OCI-M1 (cell line): ENCODE results near the gene KRT35.

Experiments used
- DNase-seq: peaks from one replicate; lab custom pipeline; 2025; lab: John Stamatoyannopoulos, UW

The KRT35 gene

DNA sequence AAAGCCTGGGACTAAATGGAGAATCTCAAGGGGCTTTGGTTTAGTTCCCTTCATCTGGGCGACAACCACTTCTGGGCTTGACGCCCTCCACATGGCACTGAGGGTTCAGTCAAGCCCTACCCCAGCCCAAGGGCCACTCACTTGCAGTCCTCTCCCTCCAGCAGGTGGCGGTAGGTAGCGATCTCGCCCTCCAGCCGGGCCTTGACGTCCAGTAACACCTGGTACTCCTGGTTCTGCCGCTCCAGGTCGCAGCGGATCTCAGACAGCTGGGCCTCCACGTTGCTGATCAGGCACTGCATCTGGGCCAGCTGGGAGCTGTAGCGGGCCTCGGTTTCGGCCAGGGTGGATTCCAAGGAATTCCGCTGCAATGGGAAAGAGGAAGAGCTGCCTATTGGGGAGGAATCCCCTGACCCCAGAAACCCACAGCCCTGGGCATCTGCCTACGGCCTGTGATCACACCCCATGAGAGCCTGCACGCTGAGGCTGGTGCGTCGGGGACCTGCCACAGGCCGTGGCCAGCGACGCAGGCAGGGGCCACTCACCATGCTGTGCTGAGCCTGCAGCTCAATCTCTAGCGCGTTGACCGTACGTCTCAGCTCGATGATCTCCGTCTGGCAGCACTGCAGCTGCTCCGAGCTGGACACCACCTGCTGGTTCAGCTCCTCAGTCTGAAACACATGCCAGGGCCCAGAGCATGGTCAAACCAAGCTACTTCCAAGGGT is 6.0 kb upstream of the KRT35 start:
- DNase-seq: peak; percentile 4

GRCh38 chr17:41486316-41486715 is 5.4 kb upstream of the KRT35 start:
- no peak for DNase-seq

DNA sequence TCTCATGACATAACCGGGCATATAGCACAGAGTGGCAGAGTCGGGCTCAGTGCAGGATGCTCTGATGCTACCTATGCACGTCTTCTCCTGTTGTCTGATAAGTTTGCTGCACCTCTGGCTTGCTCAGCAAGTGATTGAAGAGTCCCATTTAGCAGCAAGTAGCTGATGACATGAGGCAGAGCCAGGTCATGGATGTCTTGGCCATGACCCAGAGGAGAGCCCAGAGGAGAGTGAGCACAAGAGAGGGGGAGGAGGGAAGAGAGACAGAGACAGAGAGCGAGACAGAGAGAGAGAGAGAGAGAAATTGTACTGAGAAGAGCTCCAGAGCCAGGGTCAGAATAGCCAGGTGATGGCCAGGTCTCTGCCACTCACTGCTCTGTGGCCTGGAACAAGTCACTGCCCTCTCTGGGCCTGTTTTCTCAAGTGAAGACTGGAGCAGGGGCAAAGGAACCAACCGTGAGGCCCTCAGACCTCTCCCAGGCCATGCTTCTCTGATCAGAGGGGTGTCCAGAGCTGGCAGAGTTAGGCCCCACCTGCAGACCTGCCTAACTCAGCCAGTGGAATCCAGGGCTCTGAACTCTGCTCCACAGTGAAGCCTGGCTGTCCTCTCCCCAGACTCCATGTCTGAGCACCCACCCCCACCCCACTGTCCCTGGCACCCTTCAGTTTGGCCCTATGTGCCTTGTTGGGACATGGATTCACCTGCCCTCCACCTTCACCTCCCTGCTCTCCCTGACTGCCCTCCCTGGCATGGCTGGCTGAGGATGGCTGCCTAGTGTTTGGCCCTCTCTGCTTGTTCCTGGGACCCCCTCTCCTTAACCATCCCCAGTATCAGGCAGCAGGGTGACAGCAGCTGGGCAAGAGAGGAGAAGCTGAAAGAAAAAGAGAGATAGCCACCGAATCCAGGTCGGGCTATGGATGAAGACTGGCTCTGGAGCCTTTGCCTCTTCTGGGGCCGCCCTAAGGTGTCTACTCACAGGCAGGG is 4.3 kb upstream of the KRT35 start:
- no peak for DNase-seq

GRCh38 chr17:41483991-41484826 is 3.3 kb upstream of the KRT35 start:
- no peak for DNase-seq

GRCh38 chr17:41483531-41483930 is 2.6 kb upstream of the KRT35 start:
- no peak for DNase-seq

- DNase-seq: no peak
Measured at GRCh38 chr17:41480581-41480980, 370 bp downstream of the KRT35 start.

DNA sequence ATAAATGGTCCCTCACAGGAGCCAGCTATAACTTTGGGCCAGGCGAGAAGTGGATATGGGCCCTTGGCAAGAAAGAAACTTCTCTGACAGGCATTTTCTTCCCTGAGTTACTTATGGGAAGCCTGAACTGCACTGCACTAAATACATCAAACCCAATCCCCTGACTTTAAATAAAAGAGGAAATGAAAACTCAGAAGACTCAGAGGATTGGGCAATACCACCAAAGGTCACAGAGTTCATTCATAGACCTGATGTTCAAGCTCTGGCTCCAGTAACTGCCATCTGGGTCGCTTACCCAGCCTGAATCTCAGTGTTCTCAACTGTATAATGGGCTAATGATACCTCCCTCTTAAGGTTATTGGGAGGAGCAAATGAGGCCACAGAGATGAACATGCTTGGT is 815 bp downstream of the KRT35 start:
- DNase-seq: no peak

GRCh38 chr17:41478237-41478636 is 2.7 kb downstream of the KRT35 start:
- no peak for DNase-seq

- DNase-seq: no peak
Measured at GRCh38 chr17:41476866-41477815, 3.8 kb downstream of the KRT35 start.

GRCh38 chr17:41475421-41475820 is 5.5 kb downstream of the KRT35 start:
- no peak for DNase-seq

DNA sequence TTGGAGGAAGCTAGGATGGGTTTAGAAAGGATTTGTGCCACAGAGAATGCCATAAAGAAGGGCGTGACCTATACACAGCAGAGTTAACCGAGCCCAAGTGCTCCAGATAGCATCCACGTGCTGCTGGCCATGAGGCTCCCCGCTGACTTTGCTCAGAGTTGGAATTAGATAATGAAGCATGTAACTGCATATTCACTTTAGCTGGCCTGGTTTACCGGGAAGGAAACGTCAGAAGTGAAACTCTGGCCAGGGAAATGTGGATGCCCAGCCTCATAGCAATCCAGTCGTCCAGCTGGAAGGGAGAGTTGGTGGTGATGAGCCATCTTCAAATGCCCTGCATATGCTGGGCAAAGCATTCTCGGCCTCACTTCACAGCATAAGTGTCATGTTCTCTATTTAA is 6.1 kb downstream of the KRT35 start:
- no peak for DNase-seq

DNA sequence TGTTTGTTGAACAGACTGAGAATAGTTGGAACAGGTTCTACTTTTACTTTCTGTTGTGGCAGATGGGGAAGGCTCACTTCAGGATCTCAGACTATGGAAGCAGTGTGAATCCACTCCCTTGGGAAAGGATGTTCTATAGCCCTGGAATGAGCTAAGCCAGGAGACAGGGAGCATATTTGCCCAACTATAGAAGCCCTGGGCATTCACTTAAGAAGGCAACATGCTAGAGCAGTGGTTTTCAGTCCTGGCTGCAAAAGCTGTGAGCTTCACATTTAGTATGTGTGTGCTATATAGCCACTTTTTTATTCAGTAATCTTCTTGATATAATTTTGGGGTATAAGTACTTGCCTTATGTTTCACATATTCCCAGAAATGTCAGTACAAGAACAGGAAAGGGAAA is 12.6 kb downstream of the KRT35 start:
- DNase-seq: no peak

- no peak for DNase-seq
Measured at GRCh38 chr17:41467561-41467960, 13.4 kb downstream of the KRT35 start.

GRCh38 chr17:41466988-41467387 is 14.0 kb downstream of the KRT35 start, which contains the start of gene KRT32:
KRT32 (minus strand) TSS chr17:41467386; CDS start chr17:41467325, 61 bp downstream.
- no peak for DNase-seq

- DNase-seq: no peak
Measured at GRCh38 chr17:41464682-41465081, 16.3 kb downstream of the KRT35 start.

- DNase-seq: no peak
Measured at GRCh38 chr17:41464173-41464572, 16.8 kb downstream of the KRT35 start.

- DNase-seq: no peak
Measured at GRCh38 chr17:41463746-41464145, 17.2 kb downstream of the KRT35 start.

DNA sequence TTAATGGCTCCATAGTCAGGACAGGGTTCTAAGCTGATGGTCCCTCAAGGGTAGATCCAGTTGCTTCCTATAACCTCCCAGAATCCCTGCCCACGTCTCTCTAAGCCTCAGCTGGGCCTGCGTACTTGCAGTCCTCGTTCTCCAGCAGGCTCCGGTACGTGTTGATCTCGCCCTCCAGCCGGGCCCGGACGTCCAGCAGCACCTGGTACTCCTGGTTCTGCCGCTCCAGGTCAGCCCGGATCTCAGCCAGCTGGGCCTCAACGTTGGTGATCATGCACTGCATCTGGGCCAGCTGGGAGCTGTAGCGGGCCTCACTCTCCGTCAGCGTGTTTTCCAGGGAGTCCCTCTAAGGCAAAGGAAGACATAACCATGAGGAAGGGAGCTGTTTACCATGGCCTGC is 18.2 kb downstream of the KRT35 start:
- no peak for DNase-seq

DNA sequence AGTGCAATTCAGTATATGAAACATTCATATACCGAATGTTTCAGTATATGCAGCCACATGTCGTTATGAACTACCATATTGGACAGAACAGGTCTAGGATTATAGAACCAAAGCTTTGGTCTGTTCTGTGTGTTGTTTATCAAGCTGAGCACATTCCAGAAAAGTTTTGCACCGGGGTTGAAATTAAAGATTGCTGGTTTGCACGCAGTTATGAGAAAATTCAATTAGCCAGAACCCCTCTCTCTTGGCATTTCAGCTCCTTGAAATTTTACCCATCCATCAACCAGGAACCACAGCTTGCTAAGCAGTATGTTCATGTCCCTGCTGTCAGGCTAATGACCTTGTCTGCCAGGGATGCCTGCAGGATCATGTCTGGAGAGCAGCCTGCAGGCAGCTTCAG is 23.3 kb downstream of the KRT35 start:
- no peak for DNase-seq

- DNase-seq: no peak
Measured at GRCh38 chr17:41456204-41456603, 24.7 kb downstream of the KRT35 start.

- DNase-seq: no peak
Measured at GRCh38 chr17:41455236-41455635, 25.7 kb downstream of the KRT35 start.
